Occipital lobe (tissue), 2 donors: ENCODE results near the gene PRR7. TPM values are rescaled to one million over a fixed set of nuclear protein-coding genes. Genes with fewer than 3 reads are reported as not detected.
A peak's percentile ranks its signal among the peaks of the same experiment; 100 is the strongest.

Experiments used
- DNase-seq: peaks from one replicate; lab custom pipeline; 2025; lab: John Stamatoyannopoulos, UW
- total RNA-seq: library from RNA; depleted of rRNA; stranded (reverse); fragments of >200 nt; gene quantifications from one replicate; pipeline ENCODE4 v1.2.3, GENCODE V29; 2014

The PRR7 gene
- total RNA-seq, 1 donor from 2014 or later: 11.7 TPM

GRCh38 chr5:177450667-177451424 lies 4.2 kb downstream of the PRR7 start:
- DNase-seq: peak; percentile 49

DNA sequence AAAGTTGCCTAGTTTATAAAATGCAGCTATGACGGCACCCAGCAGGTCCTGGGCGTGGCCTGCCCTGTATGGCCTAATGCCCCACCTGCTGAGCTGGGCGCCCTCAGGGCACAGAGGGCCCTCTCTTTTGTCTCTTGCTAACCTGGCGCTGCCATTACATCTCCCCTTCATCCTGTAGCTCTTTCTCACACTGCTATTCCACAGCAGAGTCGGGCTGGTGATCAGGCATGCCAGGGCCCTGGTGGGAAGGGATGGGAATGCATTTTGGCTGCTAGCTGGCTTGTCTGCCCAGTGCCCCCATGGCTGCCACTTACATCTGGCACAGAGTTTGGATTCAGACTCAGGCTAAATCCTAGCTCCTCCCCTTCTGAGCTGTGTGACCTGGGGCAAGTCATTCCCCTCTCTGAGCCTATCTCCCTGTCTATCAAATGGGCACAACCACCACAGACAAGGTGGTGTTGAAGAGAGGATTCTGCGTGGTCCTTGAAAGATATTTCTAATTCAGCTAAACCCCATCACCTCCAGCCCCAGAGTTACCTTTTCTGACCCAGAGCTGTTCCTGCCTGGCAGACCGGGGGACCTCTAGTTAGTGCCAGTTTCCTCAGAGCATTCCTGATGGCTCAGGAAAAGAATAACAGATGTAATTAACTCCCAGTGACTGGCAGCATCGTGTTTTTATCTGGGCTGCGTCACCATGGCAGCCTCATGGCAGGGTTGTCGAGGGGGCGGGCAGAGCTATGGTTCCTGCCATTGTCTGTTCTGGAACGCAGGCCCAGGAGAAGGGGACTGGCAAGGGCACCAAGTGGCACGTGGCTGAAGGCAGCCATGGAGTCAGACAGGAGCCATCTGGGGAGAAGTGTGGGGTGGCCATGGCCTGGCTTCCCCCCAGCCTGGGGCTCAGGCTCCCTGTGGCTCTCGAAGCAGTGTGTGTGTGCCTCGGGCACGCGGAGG lies 6.3 kb downstream of the PRR7 start:
- no peak for DNase-seq

GRCh38 chr5:177453852-177454396 lies 7.3 kb downstream of the PRR7 start:
- DNase-seq: no peak

GRCh38 chr5:177454397-177455035 lies 7.9 kb downstream of the PRR7 start:
- peak; percentile 79 for DNase-seq

DNA sequence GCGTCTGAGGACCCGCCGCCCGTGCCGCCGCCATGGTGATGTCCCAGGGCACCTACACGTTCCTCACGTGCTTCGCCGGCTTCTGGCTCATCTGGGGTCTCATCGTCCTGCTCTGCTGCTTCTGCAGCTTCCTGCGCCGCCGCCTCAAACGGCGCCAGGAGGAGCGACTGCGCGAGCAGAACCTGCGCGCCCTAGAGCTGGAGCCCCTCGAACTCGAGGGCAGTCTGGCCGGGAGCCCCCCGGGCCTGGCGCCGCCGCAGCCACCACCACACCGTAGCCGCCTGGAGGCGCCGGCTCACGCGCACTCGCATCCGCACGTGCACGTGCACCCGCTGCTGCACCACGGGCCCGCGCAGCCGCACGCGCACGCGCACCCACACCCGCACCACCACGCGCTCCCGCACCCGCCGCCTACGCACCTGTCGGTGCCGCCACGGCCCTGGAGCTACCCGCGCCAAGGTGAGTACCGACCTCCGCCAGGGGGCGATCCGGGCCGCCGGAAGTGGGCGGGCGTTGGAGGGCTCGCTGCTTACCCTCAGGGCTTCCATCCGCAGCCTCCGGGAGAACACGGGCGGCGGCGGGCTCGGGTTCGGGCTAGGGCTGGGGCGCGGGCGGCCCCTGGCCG lies 8.5 kb downstream of the PRR7 start:
- DNase-seq: peak; percentile 62

- DNase-seq: peak; percentile 73
These were observed 9.3 kb downstream of the PRR7 start for GRCh38 chr5:177455661-177456590.

GRCh38 chr5:177456591-177456964 lies 10.0 kb downstream of the PRR7 start:
- DNase-seq: no peak

- peak; percentile 89 for DNase-seq
These were observed 10.6 kb downstream of the PRR7 start for GRCh38 chr5:177456976-177457851.

GRCh38 chr5:177457852-177458681 lies 11.5 kb downstream of the PRR7 start:
- DNase-seq: no peak

GRCh38 chr5:177458912-177459350 lies 12.3 kb downstream of the PRR7 start:
- peak; percentile 56 for DNase-seq

DNA sequence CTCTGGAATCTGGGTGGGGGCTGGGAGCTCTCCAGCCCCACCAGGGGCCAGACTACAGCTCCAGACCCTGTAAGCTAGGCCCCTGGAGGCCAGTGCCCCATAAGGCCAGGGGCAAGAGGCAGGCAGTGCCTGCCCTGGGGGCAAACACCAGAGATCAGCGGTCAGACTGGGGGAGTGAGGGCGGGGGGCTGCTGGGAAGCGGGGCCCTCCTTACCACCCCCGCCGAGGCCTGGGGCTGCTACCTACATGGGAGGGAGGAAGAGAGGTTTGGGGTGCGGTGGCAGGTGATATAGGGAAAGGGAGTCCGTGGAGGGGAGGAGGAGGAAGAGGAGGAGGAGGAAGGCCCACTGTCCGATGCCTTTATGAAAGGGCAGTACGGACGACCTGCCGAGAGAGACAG lies 12.7 kb downstream of the PRR7 start:
- DNase-seq: no peak

GRCh38 chr5:177459819-177460628 lies 13.4 kb downstream of the PRR7 start:
- DNase-seq: no peak

DNA sequence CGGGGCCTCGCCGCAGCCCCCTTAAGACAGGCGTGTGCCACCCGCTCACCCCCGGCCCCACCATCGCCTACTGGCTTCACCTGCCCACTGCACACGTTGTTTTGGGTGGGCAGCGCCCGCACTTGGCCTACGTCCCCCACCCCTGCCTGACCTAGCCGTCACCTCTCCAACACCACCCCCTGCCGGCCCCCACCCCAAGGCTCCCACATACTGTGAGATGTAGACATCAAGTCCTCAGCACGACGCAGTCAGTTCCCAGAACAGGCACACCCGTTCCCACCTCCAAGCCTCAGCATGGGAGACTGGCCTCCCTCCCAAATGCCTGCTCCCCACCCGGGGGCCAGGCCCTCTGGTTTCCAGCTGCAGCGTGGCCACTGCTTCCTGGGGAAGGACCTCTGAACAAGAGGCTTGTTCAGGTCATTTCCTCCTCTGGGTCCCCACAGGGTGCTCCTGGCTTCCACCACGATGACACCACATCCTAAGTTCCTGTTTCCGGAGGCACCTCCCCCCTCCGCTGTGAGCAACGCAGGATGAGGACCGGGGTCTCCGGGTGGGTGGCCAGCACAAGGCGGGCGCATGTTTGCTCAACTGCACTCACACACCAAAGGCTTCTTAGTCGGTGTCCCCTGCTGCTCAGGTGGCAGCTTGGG lies 15.5 kb downstream of the PRR7 start:
- no peak for DNase-seq

GRCh38 chr5:177465044-177465443 lies 18.4 kb downstream of the PRR7 start:
- DNase-seq: no peak

DNA sequence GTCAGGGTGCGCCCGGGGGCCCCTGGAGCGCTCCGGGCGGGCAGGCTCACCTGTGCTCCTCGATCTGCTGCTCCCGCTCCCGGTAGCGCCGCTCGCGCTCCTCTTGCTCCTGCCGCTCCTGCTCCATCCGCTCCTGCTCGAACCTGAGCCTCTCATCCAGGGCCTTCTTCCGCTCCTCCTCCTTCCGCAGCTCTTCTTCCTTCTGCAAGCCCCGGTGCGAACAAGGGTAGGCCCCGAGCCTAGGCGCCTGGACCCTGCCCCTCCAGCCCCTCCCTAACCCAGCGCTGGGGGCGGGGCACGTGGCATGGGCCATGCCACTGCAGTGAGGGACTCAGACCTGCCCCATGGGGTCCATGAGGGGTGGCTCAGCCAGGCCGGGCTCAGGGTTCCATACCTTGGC lies 20.2 kb downstream of the PRR7 start:
- no peak for DNase-seq

- no peak for DNase-seq
These were observed 20.8 kb downstream of the PRR7 start for GRCh38 chr5:177467436-177467835.

DNA sequence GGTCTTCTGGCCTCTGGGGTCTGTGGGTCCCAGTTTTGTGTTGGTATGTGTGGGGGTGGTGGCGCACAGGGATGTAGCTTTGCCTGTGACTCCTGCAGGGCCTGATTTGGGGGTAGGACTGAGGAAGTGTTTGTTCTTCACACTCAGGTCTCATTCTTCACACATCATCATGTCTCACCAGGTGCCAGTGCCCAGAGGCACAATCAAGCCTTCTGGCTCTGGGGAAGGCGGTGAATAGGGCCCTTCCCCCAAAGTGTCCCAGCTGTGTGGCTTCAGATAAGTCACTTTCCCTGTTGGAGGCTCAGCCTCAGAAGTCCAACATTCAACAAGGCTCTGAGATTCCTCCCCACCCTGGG lies 21.7 kb downstream of the PRR7 start:
- DNase-seq: no peak
